ENCODE results near the gene ATAT1. TPM values are rescaled to one million over a fixed set of nuclear protein-coding genes. Genes with fewer than 3 reads are reported as not detected.

The ATAT1 gene
- total and polyA plus RNA-seq, 2 of the 4 experiments (the other 2 are of a cell fraction) = 5.6 to 15.5 TPM

- Histone ChIP-seq H3K4me3 (ENCODE audit: insufficient read depth, low read depth, low read length) (no peak overlapping the region), H3K79me1 (ENCODE audit: low read depth in 1 of 2, low read length in 2 of 2) (peaks cover 38 to 59% of the 10 kb centered on the region in 2 experiments), H3K56ac (ENCODE audit: extremely low read depth, insufficient read depth, low read length) (no peak overlapping the region), H3K4ac (ENCODE audit: low read depth, low read length) (no peak overlapping the region), H3K18ac (ENCODE audit: low read depth, low read length) (no peak overlapping the region), H3K27ac (ENCODE audit: insufficient read depth, low read length) (no peak overlapping the region), H3K27me3 (ENCODE audit: control insufficient read depth, insufficient read depth, low read length) (no peaks in the 10 kb centered on the region), H3K9ac (ENCODE audit: low read depth, low read length) (no peak overlapping the region), H3K4me1 (ENCODE audit: control insufficient read depth, insufficient read depth, low read length) (peaks cover 6% of the 10 kb centered on the region), H3K4me2 (ENCODE audit: low read depth, low read length) (no peak overlapping the region), H3K9me1 (ENCODE audit: insufficient read depth, low read length) (peaks cover 10% of the 10 kb centered on the region; the same call in 1 of the 2 replicates), H2BK15ac (ENCODE audit: low read depth, low read length) (no peak overlapping the region), H2AK5ac (ENCODE audit: low read depth, low read length) (no peak overlapping the region), H4K20me1 (ENCODE audit: insufficient read depth, low read length) (peaks cover 58% of the 10 kb centered on the region), H2AFZ (replicated peaks; ENCODE audit: low read length, poor library complexity) (no peak overlapping the region), H2BK20ac (ENCODE audit: low read depth, low read length) (no peak overlapping the region), H2BK5ac (ENCODE audit: low read depth, low read length, poor library complexity, severe bottlenecking) (no peak overlapping the region), H3K23ac (ENCODE audit: low read depth, low read length) (no peak overlapping the region), H3K9me3 (ENCODE audit: control insufficient read depth, insufficient read depth, low read length) (no peaks in the 10 kb centered on the region), H3K14ac (replicated peaks; ENCODE audit: low read depth, low read length) (no peak overlapping the region), H3K36me3 (ENCODE audit: control insufficient read depth, insufficient read depth, low read length) (peaks cover 35% of the 10 kb centered on the region), H4K5ac (ENCODE audit: low read depth, low read length) (no peak overlapping the region), H4K91ac (ENCODE audit: insufficient read depth, low read depth, low read length) (no peak overlapping the region), H4K8ac (ENCODE audit: low read depth in 2 of 2, low read length in 2 of 2) (no peak overlapping the region), H2AK9ac (replicated peaks; ENCODE audit: low read depth, low read length, poor library complexity) (no peak overlapping the region), H2BK120ac (ENCODE audit: low read depth, low read length) (no peak overlapping the region)
- DNase-seq (no peak), ATAC-seq (ENCODE audit: low read depth) (no peak)
- in situ Hi-C loops (cut with MboI; ENCODE audit: low sequenced_read_pairs) (no loop called here), intact Hi-C loops (cut with micrococcal nuclease) (no loop called here), dilution Hi-C loops (cut with HindIII; ENCODE audit: low sequenced_read_pairs, unreplicated experiment) (no loop called here)
- CTCF ChIA-PET = interaction anchor here (0.6 to 1.8 kb wide), 3 partner anchors 11 to 61 kb away, joined by 3 to 6 read pairs (median 3); partner anchors contain the start of gene DHX16
- POLR2A ChIA-PET (ENCODE audit: unreplicated experiment) = interaction anchor here (0.5 kb wide), 1 partner anchor 35 kb away, joined by 4 read pairs; no protein-coding TSS in a partner anchor
- WGBS, 2 experiments (ENCODE audit: extremely low coverage in 2 of 2, insufficient read length in 1 of 2) = 100% methylated on average over 1 of the region's 9 CpGs; no CpG with 5 or more reads in 1 of the 2 experiments
- no peak for TF ChIP-seq BHLHE40 (IDR thresholded peaks at IDR 0.05; ENCODE audit: low read depth, low read length)
- no peak for TF ChIP-seq USF2 (IDR thresholded peaks at IDR 0.05; ENCODE audit: low read depth, low read length)
- no peak for TF ChIP-seq FOS (IDR thresholded peaks at IDR 0.05; ENCODE audit: low read depth, low read length)
- no TSS peak for BruUV-seq (replicated peaks)
Observed at GRCh38 chr6:30611150-30611855, 15.4 kb upstream of the ATAT1 start.
